ENCODE results near the gene CST9L. TPM values are rescaled to one million over a fixed set of nuclear protein-coding genes. Genes with fewer than 3 reads are reported as not detected.

The CST9L gene
- total and polyA plus RNA-seq, 10 of the 15 experiments (the other 5 are each of a cell fraction or from before 2014, with no cell fraction given): not detected

GRCh38 chr20:23547613-23548012, 20.7 kb downstream of the CST9L start (continued):
- no peak for TF ChIP-seq PBX3 (IDR thresholded peaks at IDR 0.05; ENCODE audit: insufficient replicate concordance, low read depth, low read length)

GRCh38 chr20:23546435-23547144, 21.7 kb downstream of the CST9L start:
- DNase-seq (ENCODE audit: low read depth, low spot score) (no peak), FAIRE-seq (no peak), ATAC-seq (no peak)
- Histone ChIP-seq H3K27ac (ENCODE audit: control insufficient read depth, insufficient read depth) (no peak overlapping the region), H3K4me1 (ENCODE audit: control insufficient read depth, insufficient read depth, low read length) (no peaks in the 10 kb centered on the region), H3K9ac (ENCODE audit: control insufficient read depth, insufficient read depth, low read length) (no peak overlapping the region), H3K36me3 (ENCODE audit: control insufficient read depth in 2 of 2, insufficient read depth in 2 of 2, low read length in 1 of 2) (no peaks in the 10 kb centered on the region), H3K4me3 (no peak overlapping the region), H2AFZ (ENCODE audit: control insufficient read depth, low read depth, low read length) (no peak overlapping the region), H3K9me3 (replicated peaks; ENCODE audit: control insufficient read depth, insufficient read depth, low read length) (no peaks in the 10 kb centered on the region), H3K4me2 (ENCODE audit: control insufficient read depth, insufficient read depth) (no peak overlapping the region), H3K79me2 (ENCODE audit: control insufficient read depth, insufficient read depth, low read length) (no peaks in the 10 kb centered on the region), H3K27me3 (replicated peaks in 1 of 2; ENCODE audit: control insufficient read depth in 2 of 2, insufficient read depth in 2 of 2, low read length in 1 of 2) (peaks cover 0 to 4% of the 10 kb centered on the region in 2 experiments; a peak in 2 of 4 replicates), H4K20me1 (ENCODE audit: control insufficient read depth, insufficient read depth) (no peaks in the 10 kb centered on the region)
- ChIA-PET POLR2A (no interaction called here), CTCF (no interaction called here), RAD21 (ENCODE audit: unreplicated experiment) (no interaction called here), SMC1A (ENCODE audit: uncharacterized antibody, unreplicated experiment) (no interaction called here)
- 10% methylated on average over 12 of the region's 12 CpGs for WGBS (ENCODE audit: insufficient coverage, insufficient replicate concordance, low lambda C conversion rate, missing lambda C conversion rate)
- in situ Hi-C loops (cut with MboI) (no loop called here), intact Hi-C loops (cut with micrococcal nuclease; ENCODE audit: unreplicated experiment) (no loop called here)
- BruUV-seq (replicated peaks): no TSS peak
- no peak for TF ChIP-seq TARDBP (IDR thresholded peaks at IDR 0.05; ENCODE audit: borderline replicate concordance)
- no peak for TF ChIP-seq KDM1A (IDR thresholded peaks at IDR 0.05; ENCODE audit: borderline replicate concordance)
- TF ChIP-seq RELB (IDR thresholded peaks at IDR 0.05; ENCODE audit: low read depth): no peak
- no peak for TF ChIP-seq MLLT1 (IDR thresholded peaks at IDR 0.05)
- TF ChIP-seq GABPA (IDR thresholded peaks at IDR 0.05; ENCODE audit: low read depth): no peak
- TF ChIP-seq FOXM1 (IDR thresholded peaks at IDR 0.05; ENCODE audit: low read depth, low read length): no peak
- no peak for TF ChIP-seq MTA2 (IDR thresholded peaks at IDR 0.05; ENCODE audit: low read depth)
- TF ChIP-seq YBX1 (IDR thresholded peaks at IDR 0.05): no peak
- no peak for TF ChIP-seq MEF2A (IDR thresholded peaks at IDR 0.05; ENCODE audit: insufficient read depth, low read depth, low read length)
- no peak for TF ChIP-seq ASH2L (IDR thresholded peaks at IDR 0.05; ENCODE audit: borderline replicate concordance, low read depth)
- no peak for TF ChIP-seq TCF3 (IDR thresholded peaks at IDR 0.05; ENCODE audit: borderline replicate concordance, insufficient read depth, low read depth, low read length)
- no peak for TF ChIP-seq EP300 (IDR thresholded peaks at IDR 0.05; ENCODE audit: borderline replicate concordance in 1 of 2, control insufficient read depth in 1 of 2, low read depth in 2 of 2, low read length in 2 of 2)
